Left kidney (tissue), 8 donors: Measurements from ENCODE around the gene C19orf18. TPM values are rescaled to one million over a fixed set of nuclear protein-coding genes. Genes with fewer than 3 reads are reported as not detected.
A peak's percentile ranks its signal among the peaks of the same experiment; 100 is the strongest.
"Not testable (repeated sequence)": the region's sequence is repeated elsewhere in the genome, so short reads cannot be mapped to it uniquely, and the experiment has no call there.

Experiments used
- DNase-seq: peaks from one replicate; pipeline ENCODE4 v3.0.0-alpha.2; 2013
- long read RNA-seq, 8 donors: transcript quantifications; one replicate each; lab custom pipeline, GENCODE V29; 2026
- polyA plus RNA-seq: library from polyadenylated mRNA; unstranded; fragments of 120-200 nt; gene quantifications from one replicate; pipeline ENCODE4 v1.2.1, GENCODE V29; 2013; ENCODE audit not compliant: insufficient read length

The C19orf18 gene
- 3.8 TPM for polyA plus RNA-seq
- long read RNA-seq, donor 1 = 0 reads
- long read RNA-seq, donor 2 = 0 reads
- long read RNA-seq, donor 3 = 0 reads
- long read RNA-seq, donor 4 = 0 reads
- long read RNA-seq, donor 5 = 0 reads
- long read RNA-seq, donor 6 = 0 reads
- long read RNA-seq, donor 7 = 0 reads
- long read RNA-seq, donor 8 = 0 reads

DNA sequence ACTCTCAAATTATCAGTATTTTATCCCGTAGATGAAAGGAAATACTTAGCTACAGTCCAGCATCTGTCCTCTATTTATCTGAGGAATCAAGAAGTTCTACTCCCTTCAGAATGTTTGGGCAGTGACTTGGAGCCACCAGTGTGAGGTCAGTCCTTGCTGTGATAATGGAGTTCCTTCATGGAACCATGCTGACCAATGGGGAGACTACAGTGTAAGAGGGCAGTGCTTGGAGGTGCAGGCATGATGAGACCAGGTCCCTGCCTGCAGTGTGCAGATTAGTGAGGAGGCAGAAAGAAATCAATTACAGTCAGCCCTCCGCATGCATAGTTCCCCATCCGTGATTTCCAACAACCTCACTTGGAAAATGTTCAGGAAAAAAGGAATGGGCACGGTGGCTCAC, at the start of gene C19orf18:
Gene C19orf18 (minus strand): TSS at position 101 of the 400 bp plus-strand sequence. CDS start 102 bp downstream, outside the sequence.
- no peak for DNase-seq

GRCh38 chr19:58022283-58022660, 47.9 kb upstream of the C19orf18 start:
- no peak for DNase-seq

DNA sequence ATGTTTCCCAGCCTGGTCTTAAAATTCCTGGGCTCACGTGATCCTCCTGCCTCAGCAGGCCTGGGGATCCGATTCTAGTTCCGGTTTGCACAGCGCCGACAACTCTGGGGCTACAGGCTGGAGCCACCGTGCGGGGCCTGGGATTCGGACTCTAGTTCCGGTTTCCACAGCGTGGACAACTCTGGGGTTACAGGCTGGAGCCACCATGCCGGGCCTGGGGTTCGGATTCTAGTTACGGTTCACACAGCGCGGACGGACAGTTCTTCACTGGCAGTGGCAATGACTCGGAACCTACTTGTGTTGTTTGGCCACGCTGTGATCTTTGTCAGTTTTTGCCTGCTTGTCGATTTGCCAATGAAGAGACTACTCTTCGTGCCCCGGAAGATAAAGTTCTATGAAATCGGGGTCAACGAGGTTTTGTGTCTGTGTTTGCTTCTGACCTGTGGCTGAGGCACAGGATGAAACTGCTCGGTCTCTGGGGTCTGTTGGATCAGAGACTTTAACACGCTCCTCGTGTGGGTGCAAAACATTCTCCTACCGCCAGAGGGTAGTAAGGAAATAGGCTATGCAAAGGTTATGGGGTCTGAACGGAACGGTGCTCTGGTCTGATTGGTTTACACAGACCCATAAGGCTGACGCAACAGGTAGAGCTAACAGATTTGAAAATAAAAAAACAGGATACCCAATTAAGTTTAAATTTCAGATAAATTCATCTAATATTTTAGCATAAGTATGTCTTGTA, 47.4 kb upstream of the C19orf18 start:
- DNase-seq = peak; percentile 88

DNA sequence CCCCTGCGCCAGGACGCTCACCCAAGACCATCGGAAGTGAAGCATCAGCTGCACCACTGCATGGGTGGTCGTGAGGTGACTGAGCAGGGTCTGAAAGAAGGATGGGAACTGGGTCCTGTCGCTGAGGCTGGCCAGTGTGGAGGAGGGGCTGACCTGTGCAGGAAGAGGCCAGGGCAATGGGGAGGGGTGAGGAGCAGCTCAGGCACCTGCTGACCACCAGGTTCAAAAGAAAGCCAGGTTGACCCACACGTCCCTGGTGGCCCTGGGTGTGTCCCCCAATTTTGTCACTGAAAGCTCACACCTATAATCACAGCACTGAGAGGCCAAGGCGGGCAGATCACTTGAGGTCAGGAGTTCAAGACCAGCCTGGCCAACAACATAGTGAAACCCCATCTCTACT, 45.8 kb upstream of the C19orf18 start:
- DNase-seq = no peak

DNA sequence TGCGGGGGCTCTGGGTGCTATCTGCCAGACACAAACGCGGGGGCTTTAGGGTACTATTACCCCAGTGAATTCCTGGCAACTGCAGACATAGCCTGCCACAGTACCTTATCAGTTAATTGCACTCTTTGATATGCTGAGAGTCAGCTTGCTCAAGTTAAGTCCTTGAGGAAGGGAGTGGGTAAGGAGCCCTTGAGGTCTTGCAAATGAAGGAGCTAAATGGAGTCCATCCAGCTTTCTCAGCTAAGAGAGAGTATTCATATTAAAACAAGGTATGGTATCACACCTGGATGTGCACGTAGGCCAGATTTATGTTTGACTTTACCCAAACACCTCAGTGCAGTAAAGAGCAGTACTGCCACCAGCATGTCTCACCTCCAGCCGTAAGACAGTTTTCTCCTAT, 39.8 kb upstream of the C19orf18 start:
- DNase-seq = no peak

- DNase-seq = no peak
These were observed 36.2 kb upstream of the C19orf18 start for GRCh38 chr19:58010507-58010906.

- peak; percentile 94 for DNase-seq
These were observed 35.5 kb upstream of the C19orf18 start for GRCh38 chr19:58009666-58010301.

DNA sequence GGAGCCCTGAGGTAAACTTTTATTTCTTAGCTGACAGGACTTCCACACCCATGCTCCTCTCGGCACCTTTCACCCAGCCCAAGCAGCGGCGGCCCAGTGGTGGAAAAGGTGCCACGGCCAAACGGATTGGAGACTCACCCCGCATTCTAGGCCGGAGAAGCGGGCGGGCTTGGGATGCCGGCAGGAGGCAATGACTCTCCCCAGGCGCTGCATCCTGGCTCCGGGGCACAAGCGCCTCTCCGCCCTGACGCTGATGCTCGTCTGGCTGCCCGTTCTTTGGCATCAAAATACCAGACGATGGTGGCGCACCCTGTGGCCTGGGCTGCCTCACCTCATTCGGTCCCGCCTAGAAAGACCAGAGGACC, 34.9 kb upstream of the C19orf18 start:
- no peak for DNase-seq

DNA sequence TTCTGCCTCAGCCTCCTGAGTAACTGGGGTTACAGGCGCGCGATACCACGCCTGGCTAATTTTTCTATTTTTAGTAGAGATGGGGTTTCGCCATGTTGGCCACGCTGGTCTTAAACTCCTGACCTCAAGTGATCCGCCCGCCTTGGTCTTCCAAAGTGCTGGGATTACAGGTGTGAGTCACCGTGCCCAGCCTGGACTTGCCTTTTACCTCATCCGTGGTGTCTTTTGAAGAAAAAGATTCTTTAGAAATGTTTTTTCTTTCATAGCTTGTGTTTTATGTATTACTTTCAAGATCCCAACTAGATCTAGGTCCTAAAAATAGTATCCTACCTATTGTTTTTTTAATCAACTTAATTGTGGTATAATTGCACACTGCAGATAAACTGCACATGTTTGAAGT, 34.5 kb upstream of the C19orf18 start:
- DNase-seq = not testable (repeated sequence)

DNA sequence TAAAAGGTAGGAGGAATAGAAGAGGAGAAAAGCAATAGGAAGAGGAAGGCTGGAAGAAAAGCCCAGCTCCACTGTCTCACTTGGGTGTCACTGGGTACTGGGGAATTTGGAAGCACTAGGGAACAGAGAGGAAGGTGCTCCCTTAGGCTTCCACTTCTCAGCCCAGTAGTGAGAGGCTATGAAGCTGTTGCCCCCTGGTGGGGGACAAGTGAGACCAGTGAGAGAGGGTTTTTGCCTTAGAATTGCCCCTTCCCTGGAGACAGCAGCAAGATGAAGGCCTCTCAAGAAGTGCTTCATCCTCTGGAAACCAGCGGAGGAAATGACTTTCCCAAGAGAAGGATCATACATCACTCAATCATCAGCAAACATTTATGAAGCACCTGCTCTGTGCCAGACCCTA, 33.0 kb upstream of the C19orf18 start:
- DNase-seq = no peak

DNA sequence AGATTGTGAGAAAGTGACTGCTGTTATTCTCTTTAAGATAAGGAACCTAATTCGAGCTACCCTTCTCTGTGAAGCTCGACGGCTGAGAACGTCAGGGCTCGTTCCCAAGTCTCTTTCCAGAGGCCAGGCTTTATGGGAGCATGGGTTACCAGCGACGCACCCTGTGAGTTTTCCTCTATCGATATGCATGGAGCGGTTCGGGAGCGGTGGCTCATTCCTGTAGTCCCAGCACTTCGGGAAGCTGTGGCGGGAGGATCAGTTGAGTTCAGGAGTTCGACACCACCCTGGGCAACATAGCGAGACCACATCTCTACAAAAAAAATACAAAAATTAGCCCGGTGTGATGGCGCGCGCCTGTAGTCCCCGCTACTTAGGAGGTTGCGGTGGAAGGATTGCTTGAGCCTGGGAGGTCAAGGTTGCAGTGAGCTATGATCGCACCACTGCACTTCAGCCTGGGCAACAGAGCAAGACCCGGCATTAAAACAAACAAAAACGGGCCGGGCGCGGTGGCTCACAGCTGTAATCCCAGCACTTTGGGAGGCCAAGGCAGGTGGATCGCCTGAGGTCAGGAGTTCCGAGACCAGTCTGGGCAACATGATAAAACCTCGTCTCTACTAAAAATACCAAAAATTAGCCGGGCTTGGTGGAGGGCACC, 29.0 kb upstream of the C19orf18 start:
- peak; percentile 19 for DNase-seq

DNA sequence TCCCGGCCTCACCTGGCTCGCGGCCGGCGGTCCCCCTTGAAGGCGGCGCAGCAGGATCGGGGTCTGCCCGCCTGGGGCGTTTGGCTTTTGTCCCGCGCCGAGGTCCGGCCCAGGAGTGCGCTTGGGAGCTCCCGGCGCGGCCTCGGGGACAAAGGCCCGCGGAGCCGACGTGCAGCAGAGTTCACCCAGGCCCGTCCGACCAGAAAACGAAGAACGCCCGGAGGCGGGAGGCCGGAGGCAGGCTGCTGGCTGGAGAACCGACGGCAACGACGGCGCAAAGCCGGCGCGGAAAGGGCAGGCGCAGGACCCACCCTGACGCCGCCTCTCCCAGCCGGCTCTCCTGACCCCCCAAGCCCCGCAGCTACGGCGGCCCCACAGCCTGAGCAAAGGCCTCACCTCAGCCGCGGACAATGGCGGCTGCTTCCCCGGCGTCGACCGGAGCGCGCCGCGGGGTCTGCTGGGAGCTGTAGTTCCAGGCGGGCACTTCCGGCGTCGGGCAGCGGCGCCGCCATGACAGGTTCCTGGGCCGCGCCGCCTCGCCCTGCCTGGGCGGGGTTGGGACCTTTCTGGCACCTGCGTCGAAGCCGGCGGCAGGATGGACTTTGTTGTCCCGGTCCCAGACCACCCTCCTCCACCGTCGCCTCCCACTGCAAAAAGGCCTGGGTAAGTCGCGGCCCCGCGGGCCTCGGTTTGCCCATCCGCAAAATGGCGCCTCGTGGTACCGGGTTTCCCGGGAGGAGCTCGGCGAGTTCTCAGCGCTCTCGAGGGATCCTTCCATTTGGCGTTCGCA, 28.2 kb upstream of the C19orf18 start, which contains the start of gene ZNF606:
Gene ZNF606 (minus strand): TSS at position 437 of the 790 bp plus-strand sequence. CDS start 1,501 bp downstream, outside the sequence.
- DNase-seq = peak; percentile 83

- no peak for DNase-seq
These were observed 27.6 kb upstream of the C19orf18 start for GRCh38 chr19:58001895-58002369.

DNA sequence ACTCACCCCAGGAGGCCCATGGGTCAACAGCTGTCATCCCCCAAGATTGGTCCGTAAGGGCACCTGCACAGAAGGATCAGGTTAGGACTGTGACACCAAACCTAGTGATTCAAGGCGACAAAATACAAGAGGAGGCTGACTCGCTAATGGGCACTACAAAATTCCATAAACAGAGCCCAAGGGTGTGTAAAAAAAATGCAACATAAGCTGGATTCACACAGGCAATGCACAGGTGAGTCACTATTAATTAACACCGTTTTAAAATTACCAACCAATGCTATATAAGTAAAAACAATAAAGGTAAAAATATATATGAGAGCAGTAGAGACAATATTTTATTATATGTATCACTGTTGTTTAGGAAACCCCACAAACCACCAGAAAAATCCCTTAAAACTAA, 26.3 kb upstream of the C19orf18 start:
- DNase-seq = no peak

DNA sequence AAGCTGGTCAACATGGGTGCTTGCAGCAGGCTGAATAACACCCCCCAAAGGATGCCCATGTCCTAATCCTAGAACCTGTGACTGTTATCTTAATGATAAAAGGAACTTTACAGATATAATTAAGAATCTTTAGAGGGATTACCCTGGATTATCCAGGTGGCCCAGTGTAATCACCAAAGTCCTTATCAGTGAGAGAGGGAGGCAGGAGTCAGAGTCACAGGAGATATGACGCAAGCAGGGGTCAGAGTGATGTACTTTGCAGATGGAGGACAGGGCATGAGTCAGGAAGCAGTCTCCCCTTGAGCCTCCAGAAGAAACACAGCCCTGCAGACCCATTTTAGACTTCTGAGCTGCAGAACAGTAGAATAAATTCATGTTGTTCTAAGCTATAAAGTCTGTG, 18.5 kb upstream of the C19orf18 start:
- no peak for DNase-seq

GRCh38 chr19:57978586-57979289, 4.4 kb upstream of the C19orf18 start:
- no peak for DNase-seq

DNA sequence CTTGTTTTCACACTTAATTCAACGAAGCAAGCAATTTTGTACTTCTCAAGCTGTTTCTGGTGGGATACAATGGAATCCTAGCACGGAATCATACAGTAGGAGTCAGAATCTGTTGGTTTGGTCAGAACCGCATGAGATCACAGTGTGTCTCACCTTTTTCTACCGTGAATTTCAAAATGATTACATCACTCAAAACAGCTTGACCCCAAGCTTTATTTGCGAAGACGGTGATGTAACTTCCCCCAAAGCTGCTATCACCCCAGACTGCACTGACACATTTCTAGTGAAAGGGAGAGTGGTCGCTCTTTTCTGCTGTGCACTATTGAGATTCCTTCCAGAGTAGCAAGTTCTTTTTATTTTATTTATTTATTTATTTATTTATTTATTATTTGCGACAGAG, 9.6 kb downstream of the C19orf18 start:
- no peak for DNase-seq

GRCh38 chr19:57961785-57962184, 12.5 kb downstream of the C19orf18 start:
- no peak for DNase-seq

DNA sequence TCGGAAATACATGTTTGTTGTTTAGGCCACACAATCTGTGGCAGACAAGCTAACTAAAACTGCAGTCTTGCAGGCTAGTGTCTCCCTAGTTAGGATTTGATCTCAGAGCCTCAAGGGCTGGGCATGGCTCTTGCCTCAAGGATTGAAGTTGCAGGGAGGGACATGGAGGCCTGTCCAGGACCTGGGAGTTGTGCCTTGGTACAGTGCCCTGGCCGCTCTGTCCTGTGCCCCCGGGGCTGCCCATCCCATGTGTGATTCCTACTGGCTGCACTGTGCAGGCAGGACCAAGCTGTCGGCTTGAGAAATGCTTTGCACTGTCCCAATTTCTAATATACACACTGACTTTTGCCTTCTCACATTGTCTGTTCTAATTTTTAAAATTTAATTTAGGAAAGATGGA, 19.3 kb downstream of the C19orf18 start:
- DNase-seq = no peak

DNA sequence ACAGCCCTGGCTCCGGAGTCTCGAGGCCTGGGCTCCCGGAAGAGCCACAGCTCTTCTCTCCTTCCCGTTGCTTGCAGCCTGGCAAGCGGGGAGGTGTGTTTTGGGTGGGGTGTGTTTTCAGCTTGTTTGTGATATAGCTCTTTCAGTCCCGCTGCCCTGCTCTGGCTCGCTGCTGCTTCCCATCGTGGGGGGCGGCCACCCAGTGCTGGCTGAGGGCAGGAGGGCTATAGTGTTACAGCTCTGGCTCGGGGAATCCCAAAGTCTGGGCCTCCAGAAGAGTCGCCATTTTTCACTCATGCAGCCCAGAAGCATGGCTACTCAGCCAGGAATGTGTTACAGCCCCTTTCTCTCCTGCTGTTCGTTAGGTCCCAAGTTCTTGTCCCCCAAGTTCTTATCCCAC, 24.6 kb downstream of the C19orf18 start:
- DNase-seq = no peak

- DNase-seq = no peak
These were observed 25.0 kb downstream of the C19orf18 start for GRCh38 chr19:57949296-57949695.
